GM13976 (cell line): Measurements from ENCODE around the gene OCIAD1.

ENCODE experiments used
- DNase-seq: peaks from one replicate; pipeline ENCODE4 v3.0.0; 2012; ENCODE audit warnings: low spot score
- CTCF ChIP-seq: IDR thresholded peaks from 2 replicates; pipeline ENCODE4 v1.5.1; 2012; ENCODE audit warnings: borderline replicate concordance, mild to moderate bottlenecking; ENCODE audit not compliant: insufficient read depth; ENCODE audit errors: extremely low read depth, missing control alignments, control extremely low read depth
- in situ Hi-C: fragments of 300-500 bp; cut with MboI; formaldehyde crosslinking; loops from one replicate; pipeline ENCODE4 v1.12.0; 2022; ENCODE audit warnings: low sequenced_read_pairs, mixed read lengths, inconsistent platforms; ENCODE audit not compliant: unreplicated experiment

The OCIAD1 gene

GRCh38 chr4:48791313-48791712 lies 39.6 kb upstream of the OCIAD1 start:
- in situ Hi-C loops = no loop called here
- TF ChIP-seq CTCF = no peak

GRCh38 chr4:48792348-48793006 lies 38.4 kb upstream of the OCIAD1 start:
- TF ChIP-seq CTCF = no peak
- no peak for DNase-seq
- in situ Hi-C loops = no loop called here

More at GRCh38 chr4:48791313-48791712, 39.6 kb upstream of the OCIAD1 start:
- no peak for DNase-seq

- no peak for TF ChIP-seq CTCF
- in situ Hi-C loops = no loop called here
- DNase-seq = no peak
Measured at GRCh38 chr4:48795108-48795507, 35.8 kb upstream of the OCIAD1 start.

GRCh38 chr4:48796191-48796926 lies 34.5 kb upstream of the OCIAD1 start:
- no peak for TF ChIP-seq CTCF
- no peak for DNase-seq
- in situ Hi-C loops = no loop called here

GRCh38 chr4:48796927-48797679 lies 33.8 kb upstream of the OCIAD1 start:
- in situ Hi-C loops = no loop called here
- TF ChIP-seq CTCF = no peak
- DNase-seq = no peak

GRCh38 chr4:48798117-48798516 lies 32.8 kb upstream of the OCIAD1 start:
- DNase-seq = no peak
- in situ Hi-C loops = no loop called here
- TF ChIP-seq CTCF = no peak
